Liver (tissue), 9 donors: Measurements from ENCODE around the gene MAGI1. TPM values are rescaled to one million over a fixed set of nuclear protein-coding genes. Genes with fewer than 3 reads are reported as not detected.

ENCODE experiments used
- DNase-seq: peaks from one replicate; pipeline ENCODE4 v3.0.0-alpha.2; 2017; ENCODE audit warnings: low spot score
- H3K27ac ChIP-seq, 2 donors: one replicate each; pipeline ENCODE4 v1.7.0; 2013; ENCODE audit warnings: inconsistent platforms in 2 of 2, low read length in 2 of 2, control low read depth in 1 of 2, low read depth in 1 of 2, mild to moderate bottlenecking in 1 of 2
- H3K27me3 ChIP-seq, 4 donors: one replicate each; pipeline versions ENCODE4 v1.6.1 to v1.7.0; 2013; ENCODE audit warnings: low read length in 3 of 4, inconsistent platforms in 1 of 4, mild to moderate bottlenecking in 1 of 4, moderate library complexity in 1 of 4; ENCODE audit not compliant: control insufficient read depth in 4 of 4, insufficient read depth in 4 of 4
- H3K36me3 ChIP-seq, 4 donors: one replicate each; pipeline versions ENCODE4 v1.6.1 to v1.7.0; 2013; ENCODE audit warnings: low read length in 3 of 4, mild to moderate bottlenecking in 3 of 4, low read depth in 1 of 4, moderate library complexity in 1 of 4; ENCODE audit not compliant: control insufficient read depth in 4 of 4, insufficient read depth in 3 of 4
- H3K4me1 ChIP-seq, 4 donors: one replicate each; pipeline versions ENCODE4 v1.6.1 to v1.7.0; 2013; ENCODE audit warnings: low read length in 3 of 4, mild to moderate bottlenecking in 3 of 4, moderate library complexity in 1 of 4; ENCODE audit not compliant: control insufficient read depth in 4 of 4, insufficient read depth in 4 of 4
- H3K4me3 ChIP-seq, 3 donors: one replicate each; pipeline versions ENCODE4 v1.6.1 to v1.7.0; 2013; ENCODE audit warnings: low read length in 3 of 3, control low read depth in 1 of 3, low read depth in 1 of 3, mild to moderate bottlenecking in 1 of 3
- H3K9ac ChIP-seq, 2 donors: one replicate each; pipeline ENCODE4 v1.7.0; 2013; ENCODE audit warnings: low read length in 2 of 2, mild to moderate bottlenecking in 2 of 2, moderate library complexity in 2 of 2, control low read depth in 1 of 2, low read depth in 1 of 2
- H3K9me3 ChIP-seq, 4 donors: one replicate each; pipeline versions ENCODE4 v1.6.1 to v1.7.0; 2013; ENCODE audit warnings: low read length in 3 of 4; ENCODE audit not compliant: control insufficient read depth in 4 of 4
- CTCF ChIP-seq: fragments of 150-350 bp; IDR thresholded peaks from 2 replicates; pipeline ENCODE4 v1.5.1; 2017; ENCODE audit warnings: improper control_type of control experiment, low read depth, low read length; ENCODE audit not compliant: missing input control
- EGR1 ChIP-seq, 2 donors: IDR thresholded peaks; 2 replicates each; pipeline ENCODE4 v1.6.1; 2016 to 2018; ENCODE audit warnings: antibody characterized with exemption in 2 of 2, low read depth in 2 of 2
- FOXA1 ChIP-seq: IDR thresholded peaks from 2 replicates; pipeline ENCODE4 v1.6.1; 2016; ENCODE audit warnings: antibody characterized with exemption
- FOXA2 ChIP-seq: IDR thresholded peaks from 2 replicates; pipeline ENCODE4 v1.6.1; 2016; ENCODE audit warnings: antibody characterized with exemption
- GABPA ChIP-seq, 2 donors: IDR thresholded peaks in 1 of 2; conservative IDR thresholded peaks in 1 of 2; 2 replicates each; pipeline ENCODE4 v1.6.1; 2016; ENCODE audit warnings: antibody characterized with exemption in 2 of 2, mild to moderate bottlenecking in 1 of 2, moderate library complexity in 1 of 2
- HNF4A ChIP-seq, 2 donors: conservative IDR thresholded peaks; 2 replicates each; pipeline ENCODE4 v1.6.1; 2016; ENCODE audit warnings: antibody characterized with exemption in 2 of 2, mild to moderate bottlenecking in 2 of 2
- HNF4G ChIP-seq: IDR thresholded peaks from 2 replicates; pipeline ENCODE4 v1.6.1; 2016; ENCODE audit warnings: antibody characterized with exemption
- JUND ChIP-seq, 2 donors: IDR thresholded peaks; 2 replicates each; pipeline ENCODE4 v1.6.1; 2016; ENCODE audit warnings: antibody characterized with exemption in 2 of 2
- MAX ChIP-seq: IDR thresholded peaks from 2 replicates; pipeline ENCODE4 v1.6.1; 2016; ENCODE audit warnings: antibody characterized with exemption
- NR2F2 ChIP-seq: IDR thresholded peaks from 2 replicates; pipeline ENCODE4 v1.6.1; 2016; ENCODE audit warnings: antibody characterized with exemption
- RAD21 ChIP-seq, 2 donors: IDR thresholded peaks; 2 replicates each; pipeline ENCODE4 v1.6.1; 2016; ENCODE audit warnings: antibody characterized with exemption in 2 of 2, mild to moderate bottlenecking in 2 of 2
- RXRA ChIP-seq, 2 donors: IDR thresholded peaks; 2 replicates each; pipeline ENCODE4 v1.6.1; 2017 to 2018; ENCODE audit warnings: antibody characterized with exemption in 2 of 2, mild to moderate bottlenecking in 1 of 2
- SP1 ChIP-seq: IDR thresholded peaks from 2 replicates; pipeline ENCODE4 v1.6.1; 2018; ENCODE audit warnings: antibody characterized with exemption, mild to moderate bottlenecking
- TAF1 ChIP-seq: conservative IDR thresholded peaks from 2 replicates; pipeline ENCODE4 v1.6.1; 2016; ENCODE audit warnings: antibody characterized with exemption, mild to moderate bottlenecking
- YY1 ChIP-seq: IDR thresholded peaks from 2 replicates; pipeline ENCODE4 v1.6.1; 2016; ENCODE audit warnings: antibody characterized with exemption, mild to moderate bottlenecking
- WGBS: extraction: QIAGEN DNeasy Blood & Tissue Kit; methylation state at CpG from one replicate; pipeline ENCODE4 v1.1.7; 2013; 5-methylcytosine and 5-hydroxymethylcytosine counted together
- polyA plus RNA-seq, 2 donors: library from polyadenylated mRNA; stranded (reverse) in 1 of 2; unstranded in 1 of 2; fragments of 200-250 nt in 1 of 2; fragments of >200 nt in 1 of 2; fragmentation: Nextera tagmentation in 1 of 2; extraction: Ambion mirVana in 1 of 2; gene quantifications; one replicate each; pipeline versions ENCODE4 v1.2.1 to v1.2.3, GENCODE V29; 2013 to 2015
- total RNA-seq, 2 donors: library from RNA; depleted of rRNA; stranded (reverse); fragments of >200 nt; gene quantifications; one replicate each; pipeline ENCODE4 v1.2.3, GENCODE V29; 2014
- TF ChIP-seq, protein P1 (sequence below): IDR thresholded peaks from 2 replicates; pipeline ENCODE4 v1.6.1; 2016; ENCODE audit warnings: antibody characterized with exemption, mild to moderate bottlenecking
- TF ChIP-seq, protein P2 (sequence below): IDR thresholded peaks from 2 replicates; pipeline ENCODE4 v1.6.1; 2016; ENCODE audit warnings: antibody characterized with exemption
- TF ChIP-seq, protein P3 (sequence below): IDR thresholded peaks from 2 replicates; pipeline ENCODE4 v1.6.1; 2016; ENCODE audit warnings: antibody characterized with exemption
- donor health status: healthy.
- donor health status: healthy.
- donor health status: healthy.
- donor health status: healthy.
- donor health status: healthy.

MAGI1 gene
- total and polyA plus RNA-seq, 4 donors = 9.6 to 68.8 (median 14.0) TPM

DNA sequence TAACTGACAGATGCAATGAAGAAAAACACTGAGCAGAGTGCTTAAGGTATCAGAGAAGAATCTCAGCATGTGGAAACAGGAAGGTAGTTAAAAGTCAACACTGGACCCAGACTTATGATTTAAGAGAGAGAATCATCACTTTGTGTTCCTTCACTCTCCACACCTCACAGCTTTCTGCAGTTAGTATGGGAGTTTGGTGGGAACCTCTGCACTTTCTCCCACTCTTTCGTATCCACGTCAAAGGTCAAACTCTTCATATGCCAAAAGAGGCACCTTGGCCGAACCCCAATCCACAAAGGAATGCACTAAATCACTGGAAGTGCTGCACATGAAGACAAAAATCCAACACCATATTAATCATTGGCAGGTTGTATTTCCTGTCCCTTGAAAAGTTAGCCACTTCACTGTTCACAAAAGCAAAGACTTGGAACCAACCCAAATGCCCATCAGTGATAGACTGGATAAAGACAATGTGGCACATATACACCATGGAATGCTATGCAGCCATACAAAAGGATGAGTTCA, 361.2 kb downstream of the MAGI1 start:
- Histone ChIP-seq H3K27ac (no peak overlapping the region), H3K4me3 (no peak overlapping the region), H3K4me1 (peaks cover 0 to 3% (median under 1%) of the 10 kb centered on the region in 4 donors), H3K27me3 (no peaks in the 10 kb centered on the region), H3K9ac (no peak overlapping the region), H3K9me3 (no peaks in the 10 kb centered on the region), H3K36me3 (no peaks in the 10 kb centered on the region)
- DNase-seq = no peak
- WGBS = 77% methylated on average over 3 of the region's 3 CpGs
- TF ChIP-seq, protein P1, sequence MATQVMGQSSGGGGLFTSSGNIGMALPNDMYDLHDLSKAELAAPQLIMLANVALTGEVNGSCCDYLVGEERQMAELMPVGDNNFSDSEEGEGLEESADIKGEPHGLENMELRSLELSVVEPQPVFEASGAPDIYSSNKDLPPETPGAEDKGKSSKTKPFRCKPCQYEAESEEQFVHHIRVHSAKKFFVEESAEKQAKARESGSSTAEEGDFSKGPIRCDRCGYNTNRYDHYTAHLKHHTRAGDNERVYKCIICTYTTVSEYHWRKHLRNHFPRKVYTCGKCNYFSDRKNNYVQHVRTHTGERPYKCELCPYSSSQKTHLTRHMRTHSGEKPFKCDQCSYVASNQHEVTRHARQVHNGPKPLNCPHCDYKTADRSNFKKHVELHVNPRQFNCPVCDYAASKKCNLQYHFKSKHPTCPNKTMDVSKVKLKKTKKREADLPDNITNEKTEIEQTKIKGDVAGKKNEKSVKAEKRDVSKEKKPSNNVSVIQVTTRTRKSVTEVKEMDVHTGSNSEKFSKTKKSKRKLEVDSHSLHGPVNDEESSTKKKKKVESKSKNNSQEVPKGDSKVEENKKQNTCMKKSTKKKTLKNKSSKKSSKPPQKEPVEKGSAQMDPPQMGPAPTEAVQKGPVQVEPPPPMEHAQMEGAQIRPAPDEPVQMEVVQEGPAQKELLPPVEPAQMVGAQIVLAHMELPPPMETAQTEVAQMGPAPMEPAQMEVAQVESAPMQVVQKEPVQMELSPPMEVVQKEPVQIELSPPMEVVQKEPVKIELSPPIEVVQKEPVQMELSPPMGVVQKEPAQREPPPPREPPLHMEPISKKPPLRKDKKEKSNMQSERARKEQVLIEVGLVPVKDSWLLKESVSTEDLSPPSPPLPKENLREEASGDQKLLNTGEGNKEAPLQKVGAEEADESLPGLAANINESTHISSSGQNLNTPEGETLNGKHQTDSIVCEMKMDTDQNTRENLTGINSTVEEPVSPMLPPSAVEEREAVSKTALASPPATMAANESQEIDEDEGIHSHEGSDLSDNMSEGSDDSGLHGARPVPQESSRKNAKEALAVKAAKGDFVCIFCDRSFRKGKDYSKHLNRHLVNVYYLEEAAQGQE = no peak
- TF ChIP-seq RXRA (IDR thresholded peaks at IDR 0.05) (no peak), CTCF (no peak), EGR1 (IDR thresholded peaks at IDR 0.05; ENCODE audit: low read depth in 2 of 2) (no peak), YY1 (no peak), MAX (no peak), RAD21 (IDR thresholded peaks at IDR 0.05) (no peak)

DNA sequence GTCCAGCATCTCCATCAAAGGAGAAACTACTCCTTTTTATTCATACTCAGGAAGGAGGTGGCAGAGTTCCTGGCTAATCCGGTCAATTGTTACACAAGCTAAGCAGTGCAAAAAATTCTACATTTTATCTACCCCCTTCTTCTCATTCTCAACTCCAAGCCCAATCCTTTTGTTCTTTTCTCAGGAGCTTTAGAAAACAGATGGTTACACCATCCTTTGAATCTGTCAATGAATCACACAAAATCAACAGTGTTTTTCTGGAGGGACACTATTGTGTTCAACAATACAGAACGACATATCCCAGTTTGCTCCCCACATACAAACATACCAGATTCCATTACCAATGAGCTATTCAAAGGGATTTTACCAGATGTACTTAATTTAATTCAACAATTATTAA, 362.1 kb downstream of the MAGI1 start:
- DNase-seq = no peak
- Histone ChIP-seq H3K4me3 (no peak overlapping the region), H3K9me3 (no peaks in the 10 kb centered on the region), H3K9ac (no peak overlapping the region), H3K27ac (no peak overlapping the region), H3K27me3 (no peaks in the 10 kb centered on the region), H3K4me1 (peaks cover 0 to 2% (median 0%) of the 10 kb centered on the region in 4 donors), H3K36me3 (no peaks in the 10 kb centered on the region)
- WGBS = 62% methylated on average over 2 of the region's 2 CpGs
- TF ChIP-seq TAF1 (no peak), FOXA1 (no peak), SP1 (no peak), HNF4G (no peak), RAD21 (IDR thresholded peaks at IDR 0.05) (no peak), RXRA (IDR thresholded peaks at IDR 0.05) (no peak), FOXA2 (no peak), GABPA (IDR thresholded peaks at IDR 0.05 in 1 of 2, conservative IDR thresholded peaks at IDR 0.05 in 1 of 2) (no peak), CTCF (no peak), HNF4A (conservative IDR thresholded peaks at IDR 0.05) (no peak), JUND (IDR thresholded peaks at IDR 0.05) (no peak), YY1 (no peak), MAX (no peak), NR2F2 (no peak)
- TF ChIP-seq, protein P2, sequence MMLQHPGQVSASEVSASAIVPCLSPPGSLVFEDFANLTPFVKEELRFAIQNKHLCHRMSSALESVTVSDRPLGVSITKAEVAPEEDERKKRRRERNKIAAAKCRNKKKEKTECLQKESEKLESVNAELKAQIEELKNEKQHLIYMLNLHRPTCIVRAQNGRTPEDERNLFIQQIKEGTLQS = no peak
- TF ChIP-seq, protein P1 = no peak
- TF ChIP-seq, protein P3, sequence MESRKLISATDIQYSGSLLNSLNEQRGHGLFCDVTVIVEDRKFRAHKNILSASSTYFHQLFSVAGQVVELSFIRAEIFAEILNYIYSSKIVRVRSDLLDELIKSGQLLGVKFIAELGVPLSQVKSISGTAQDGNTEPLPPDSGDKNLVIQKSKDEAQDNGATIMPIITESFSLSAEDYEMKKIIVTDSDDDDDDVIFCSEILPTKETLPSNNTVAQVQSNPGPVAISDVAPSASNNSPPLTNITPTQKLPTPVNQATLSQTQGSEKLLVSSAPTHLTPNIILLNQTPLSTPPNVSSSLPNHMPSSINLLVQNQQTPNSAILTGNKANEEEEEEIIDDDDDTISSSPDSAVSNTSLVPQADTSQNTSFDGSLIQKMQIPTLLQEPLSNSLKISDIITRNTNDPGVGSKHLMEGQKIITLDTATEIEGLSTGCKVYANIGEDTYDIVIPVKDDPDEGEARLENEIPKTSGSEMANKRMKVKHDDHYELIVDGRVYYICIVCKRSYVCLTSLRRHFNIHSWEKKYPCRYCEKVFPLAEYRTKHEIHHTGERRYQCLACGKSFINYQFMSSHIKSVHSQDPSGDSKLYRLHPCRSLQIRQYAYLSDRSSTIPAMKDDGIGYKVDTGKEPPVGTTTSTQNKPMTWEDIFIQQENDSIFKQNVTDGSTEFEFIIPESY = no peak
